ENCODE results near the gene ATP1A1.

The ATP1A1 gene

DNA sequence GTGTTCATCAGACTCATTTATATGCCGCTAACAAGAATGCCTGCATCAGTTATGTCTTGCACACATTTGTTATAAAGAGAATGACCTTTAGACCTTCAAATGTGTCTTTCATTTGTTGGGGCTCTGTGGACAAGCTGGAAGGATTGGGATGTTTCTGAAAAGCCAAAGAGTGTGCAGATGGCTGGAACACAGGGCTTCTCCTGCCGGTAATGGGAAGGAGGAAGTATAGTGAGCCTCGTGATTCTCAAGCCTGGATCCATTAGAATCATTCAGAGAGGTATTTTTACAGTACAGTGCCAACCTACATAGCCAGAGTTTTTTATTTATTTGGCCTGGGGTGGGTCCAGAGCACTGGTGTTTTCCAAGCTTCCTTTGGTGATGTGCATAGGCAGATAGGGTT lies 40.6 kb upstream of the ATP1A1 start:
- Histone ChIP-seq H3K27me3 (replicated peaks; ENCODE audit: control insufficient read depth, insufficient read depth, low read length) (no peaks in the 10 kb centered on the region), H3K4me3 (ENCODE audit: low read length) (no peak overlapping the region), H3K9me3 (ENCODE audit: control insufficient read depth, low read length) (no peaks in the 10 kb centered on the region), H3K4me1 (ENCODE audit: control insufficient read depth, insufficient read depth, low read length) (peaks cover 12% of the 10 kb centered on the region), H3K36me3 (ENCODE audit: control insufficient read depth, insufficient read depth, low read length, severe bottlenecking) (no peaks in the 10 kb centered on the region), H3K9ac (ENCODE audit: low read length) (no peak overlapping the region)
- no peak for DNase-seq (ENCODE audit: low read depth)

DNA sequence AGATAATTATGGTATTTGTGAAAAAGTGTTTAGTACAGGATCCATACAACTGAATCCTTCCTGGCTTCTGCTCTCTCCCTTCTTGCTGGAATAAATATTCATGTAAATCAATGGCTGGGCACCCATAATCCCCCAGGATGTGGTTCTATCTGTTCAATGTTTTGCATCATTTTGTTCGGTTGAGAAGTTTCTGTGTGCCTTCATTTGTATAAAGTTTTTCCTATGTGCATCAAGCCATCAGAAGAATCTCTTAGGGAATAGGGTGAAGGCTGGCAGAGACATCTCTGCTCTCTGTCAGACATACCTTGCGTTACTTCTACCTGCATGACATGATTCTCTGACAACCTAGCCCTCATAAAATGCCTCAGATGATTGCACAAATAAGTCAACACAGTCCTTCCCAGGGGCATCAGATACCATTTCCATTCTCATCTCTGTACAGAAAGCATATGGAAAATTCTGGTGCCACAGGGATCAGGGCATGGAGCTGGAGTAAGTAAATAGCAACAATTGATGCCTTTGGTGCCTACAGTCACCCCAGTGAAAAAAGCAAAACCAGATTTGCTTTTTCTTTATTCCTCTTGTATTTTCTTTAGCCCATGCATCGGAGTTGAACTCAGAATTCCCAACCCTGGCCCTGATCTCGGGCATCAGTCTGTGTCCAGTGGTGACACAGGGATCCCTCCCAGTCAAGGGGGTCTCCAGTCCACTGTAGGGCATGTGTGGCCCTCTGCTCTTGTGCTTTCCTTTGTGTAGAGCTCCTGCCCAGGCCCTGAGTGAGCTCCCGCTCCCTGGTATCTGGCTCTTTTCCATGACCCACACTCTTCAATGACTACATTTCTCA lies 39.7 kb upstream of the ATP1A1 start:
- Histone ChIP-seq H3K36me3 (ENCODE audit: control insufficient read depth, insufficient read depth, low read length, severe bottlenecking) (no peaks in the 10 kb centered on the region), H3K9ac (ENCODE audit: low read length) (no peak overlapping the region), H3K27me3 (replicated peaks; ENCODE audit: control insufficient read depth, insufficient read depth, low read length) (no peaks in the 10 kb centered on the region), H3K4me3 (ENCODE audit: low read length) (no peak overlapping the region), H3K9me3 (ENCODE audit: control insufficient read depth, low read length) (no peaks in the 10 kb centered on the region), H3K4me1 (ENCODE audit: control insufficient read depth, insufficient read depth, low read length) (peaks cover 12% of the 10 kb centered on the region)
- no peak for DNase-seq (ENCODE audit: low read depth)

DNA sequence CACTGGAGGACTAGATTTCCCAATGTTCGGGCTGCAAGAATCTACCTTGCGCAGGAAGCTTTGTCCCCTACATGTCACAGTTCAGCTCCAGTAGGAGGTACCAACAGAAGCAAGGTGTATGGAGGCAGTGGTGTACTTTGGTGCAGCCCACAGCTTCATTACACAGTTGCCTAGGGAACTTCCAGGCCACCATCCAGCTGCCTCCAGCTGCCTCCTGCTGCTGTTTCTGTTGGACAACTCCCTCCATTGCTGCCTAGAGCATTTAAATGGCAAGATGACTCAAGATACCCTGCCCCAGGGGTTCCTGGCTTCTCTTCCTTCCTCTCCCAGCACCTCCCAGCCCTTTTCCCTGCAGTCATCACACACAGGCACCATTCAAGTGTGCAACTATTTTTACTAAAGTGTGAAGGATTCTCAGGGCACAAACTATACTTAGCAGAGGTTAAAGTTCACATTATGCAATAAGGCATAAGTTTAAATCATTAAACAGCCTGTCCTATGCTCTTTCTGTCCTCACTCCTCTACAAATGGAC lies 39.0 kb upstream of the ATP1A1 start:
- peaks cover 12% of the 10 kb centered on the region for H3K4me1 ChIP-seq (ENCODE audit: control insufficient read depth, insufficient read depth, low read length)
- DNase-seq (ENCODE audit: low read depth) = peak; percentile 33
- no peaks in the 10 kb centered on the region for H3K36me3 ChIP-seq (ENCODE audit: control insufficient read depth, insufficient read depth, low read length, severe bottlenecking)

DNA sequence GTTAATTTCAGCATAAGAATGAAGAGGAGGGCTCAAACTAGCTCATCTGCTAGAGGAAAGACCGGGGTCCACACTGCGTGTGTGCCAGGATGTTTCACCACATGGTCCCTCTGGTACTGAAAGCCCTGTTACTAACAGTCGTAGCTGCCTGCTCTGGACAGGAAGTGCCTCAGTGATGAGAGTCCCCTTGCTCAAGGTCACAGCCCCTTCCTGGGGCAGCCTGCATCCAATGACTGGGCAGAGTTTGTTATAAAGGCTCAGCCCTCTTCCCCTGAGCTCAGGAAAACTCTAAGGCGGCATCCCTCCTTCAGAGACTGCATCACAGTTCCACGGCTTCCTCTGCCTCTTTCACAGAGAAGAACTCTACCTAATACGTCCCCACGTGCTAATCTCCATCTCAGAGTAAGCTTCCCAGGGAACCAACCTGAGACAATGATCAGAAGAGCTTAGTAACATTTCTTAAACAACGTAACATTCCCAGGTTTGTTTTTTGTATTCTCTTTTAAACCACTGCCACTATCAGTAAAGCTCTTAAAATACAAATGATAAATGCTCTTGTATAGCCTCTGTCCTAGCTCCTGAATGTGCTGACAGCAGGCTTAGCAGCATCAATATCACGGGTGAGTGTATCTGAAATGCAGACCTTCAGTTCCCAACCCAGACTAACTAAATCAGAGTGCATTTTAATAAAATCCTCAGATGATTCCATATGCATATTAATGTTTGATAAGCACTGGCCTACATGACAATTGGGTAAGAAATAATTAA lies 38.0 kb upstream of the ATP1A1 start:
- no peak overlapping the region for H3K9ac ChIP-seq (ENCODE audit: low read length)
- H3K36me3 ChIP-seq (ENCODE audit: control insufficient read depth, insufficient read depth, low read length, severe bottlenecking) = no peaks in the 10 kb centered on the region
- H3K27me3 ChIP-seq (replicated peaks; ENCODE audit: control insufficient read depth, insufficient read depth, low read length) = no peaks in the 10 kb centered on the region
- no peaks in the 10 kb centered on the region for H3K9me3 ChIP-seq (ENCODE audit: control insufficient read depth, low read length)
- no peak overlapping the region for H3K4me3 ChIP-seq (ENCODE audit: low read length)
- DNase-seq (ENCODE audit: low read depth) = no peak
- H3K4me1 ChIP-seq (ENCODE audit: control insufficient read depth, insufficient read depth, low read length) = peaks cover 9% of the 10 kb centered on the region

More for the DNA sequence above, 39.0 kb upstream of the ATP1A1 start:
- H3K9me3 ChIP-seq (ENCODE audit: control insufficient read depth, low read length) = no peaks in the 10 kb centered on the region
- no peak overlapping the region for H3K4me3 ChIP-seq (ENCODE audit: low read length)
- H3K9ac ChIP-seq (ENCODE audit: low read length) = no peak overlapping the region
- no peaks in the 10 kb centered on the region for H3K27me3 ChIP-seq (replicated peaks; ENCODE audit: control insufficient read depth, insufficient read depth, low read length)

DNA sequence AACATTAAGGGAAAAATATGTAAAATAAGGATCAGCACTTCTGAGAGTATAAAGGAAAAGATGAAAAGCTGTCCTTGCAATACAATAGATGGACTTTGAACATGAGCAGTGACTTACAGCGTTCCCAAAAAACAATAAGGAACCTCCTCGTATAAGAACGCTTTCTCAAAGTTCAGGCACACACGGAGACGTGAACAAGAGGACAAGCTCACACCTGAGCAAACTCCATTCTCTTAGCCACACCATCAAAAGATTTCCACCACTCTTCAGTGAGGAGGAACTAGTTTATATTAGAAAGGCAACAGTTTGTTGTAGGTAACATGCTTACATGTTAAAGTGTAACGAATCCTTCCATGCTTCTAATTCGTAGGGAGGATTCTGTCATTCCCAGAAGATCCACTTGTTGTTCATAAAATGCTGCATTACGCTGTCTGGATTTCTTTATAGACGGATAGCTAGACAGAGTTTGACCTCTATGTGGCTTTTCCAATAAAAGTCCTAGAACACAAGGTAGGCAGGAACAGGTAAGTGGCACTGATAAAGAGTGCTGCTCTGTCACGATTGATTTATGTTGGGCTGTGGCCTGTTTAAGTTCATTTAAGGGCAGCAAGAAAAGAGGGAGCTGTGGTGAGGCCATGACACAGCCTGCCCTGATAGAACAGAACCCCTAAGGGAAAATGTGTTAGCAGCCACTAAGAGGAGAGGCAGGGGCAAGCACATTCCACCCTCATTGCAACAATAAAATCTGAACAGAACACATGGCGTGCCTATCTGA lies 37.0 kb upstream of the ATP1A1 start:
- no peaks in the 10 kb centered on the region for H3K9me3 ChIP-seq (ENCODE audit: control insufficient read depth, low read length)
- no peaks in the 10 kb centered on the region for H3K36me3 ChIP-seq (ENCODE audit: control insufficient read depth, insufficient read depth, low read length, severe bottlenecking)
- H3K4me1 ChIP-seq (ENCODE audit: control insufficient read depth, insufficient read depth, low read length) = peaks cover 9% of the 10 kb centered on the region
- H3K9ac ChIP-seq (ENCODE audit: low read length) = no peak overlapping the region
- no peaks in the 10 kb centered on the region for H3K27me3 ChIP-seq (replicated peaks; ENCODE audit: control insufficient read depth, insufficient read depth, low read length)
- DNase-seq (ENCODE audit: low read depth) = no peak
- no peak overlapping the region for H3K4me3 ChIP-seq (ENCODE audit: low read length)

DNA sequence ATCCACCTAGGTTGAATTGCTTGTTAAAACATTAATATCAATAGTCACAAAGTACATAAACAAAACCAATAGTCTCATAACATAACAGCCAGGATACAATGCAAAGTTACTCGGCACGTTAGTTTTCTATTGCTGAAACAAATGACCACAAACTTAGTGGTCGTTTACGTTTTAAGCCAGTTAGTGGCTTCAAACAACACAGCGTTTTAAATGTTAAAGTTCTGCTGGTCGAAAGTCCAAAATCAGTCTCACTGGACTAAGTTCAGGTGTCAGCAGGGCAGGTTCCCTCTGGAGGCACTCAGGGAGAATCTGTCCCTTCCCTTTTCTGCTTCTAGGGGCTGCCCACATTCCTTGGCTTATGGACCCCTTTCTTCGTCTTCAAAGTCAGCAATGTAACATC lies 35.6 kb upstream of the ATP1A1 start:
- H3K9ac ChIP-seq (ENCODE audit: low read length) = no peak overlapping the region
- H3K27me3 ChIP-seq (replicated peaks; ENCODE audit: control insufficient read depth, insufficient read depth, low read length) = no peaks in the 10 kb centered on the region
- no peaks in the 10 kb centered on the region for H3K9me3 ChIP-seq (ENCODE audit: control insufficient read depth, low read length)
- no peaks in the 10 kb centered on the region for H3K36me3 ChIP-seq (ENCODE audit: control insufficient read depth, insufficient read depth, low read length, severe bottlenecking)
- DNase-seq (ENCODE audit: low read depth) = no peak
- H3K4me1 ChIP-seq (ENCODE audit: control insufficient read depth, insufficient read depth, low read length) = peaks cover 9% of the 10 kb centered on the region
- no peak overlapping the region for H3K4me3 ChIP-seq (ENCODE audit: low read length)

DNA sequence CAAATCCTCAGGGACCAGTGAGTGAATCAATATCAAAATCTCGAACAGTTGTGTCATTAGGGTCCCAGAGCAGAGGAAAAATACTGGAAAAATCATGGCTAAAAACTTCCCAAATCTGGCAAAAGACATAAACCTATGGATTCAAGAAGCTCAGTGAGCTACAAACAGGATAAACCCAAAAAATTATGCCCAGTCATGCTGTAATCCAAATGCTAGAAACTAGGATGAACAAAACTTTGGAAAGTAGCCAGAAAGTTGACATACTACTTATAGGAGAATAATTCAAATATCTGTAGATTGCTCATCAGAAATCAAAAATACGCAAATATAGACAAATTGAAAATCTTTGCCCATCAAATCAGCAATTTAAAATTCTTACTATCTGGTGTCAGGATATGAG lies 34.6 kb upstream of the ATP1A1 start:
- Histone ChIP-seq H3K9ac (ENCODE audit: low read length) (no peak overlapping the region), H3K9me3 (ENCODE audit: control insufficient read depth, low read length) (no peaks in the 10 kb centered on the region), H3K4me3 (ENCODE audit: low read length) (no peak overlapping the region), H3K27me3 (replicated peaks; ENCODE audit: control insufficient read depth, insufficient read depth, low read length) (no peaks in the 10 kb centered on the region), H3K36me3 (ENCODE audit: control insufficient read depth, insufficient read depth, low read length, severe bottlenecking) (no peaks in the 10 kb centered on the region), H3K4me1 (ENCODE audit: control insufficient read depth, insufficient read depth, low read length) (peaks cover 9% of the 10 kb centered on the region)
- DNase-seq (ENCODE audit: low read depth) = no peak

DNA sequence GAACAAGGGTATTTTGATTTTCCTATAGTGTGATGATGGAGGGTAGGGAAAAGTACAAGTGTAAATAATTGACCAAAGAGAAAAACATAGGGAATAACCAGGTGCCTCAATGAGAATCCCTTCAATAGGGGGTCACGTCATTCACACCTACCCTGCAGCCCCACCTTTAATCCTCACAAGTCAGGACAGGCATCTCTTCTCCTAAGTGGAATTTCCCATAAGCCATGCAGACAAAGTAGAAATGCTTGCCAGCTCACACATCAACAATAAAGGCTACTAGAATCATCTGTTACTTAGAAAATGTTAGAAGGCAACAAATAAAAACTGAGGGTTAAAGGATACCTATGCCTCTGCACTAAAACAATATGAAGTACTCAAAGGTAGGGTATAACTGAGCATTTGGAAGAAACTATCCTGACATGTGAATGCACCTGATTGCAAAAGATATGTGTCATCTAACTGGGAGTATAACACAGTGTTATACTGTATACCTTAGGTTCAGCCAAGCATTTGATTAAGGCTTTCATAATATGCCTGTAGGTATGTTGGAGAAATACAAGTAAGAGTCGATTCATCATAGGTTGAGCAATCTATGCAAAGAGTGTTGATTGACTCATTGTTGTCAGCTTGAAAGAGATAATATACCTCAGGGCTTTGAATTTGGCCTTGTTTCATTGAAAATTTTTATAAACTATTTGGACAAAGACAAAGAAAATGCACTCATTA lies 32.4 kb upstream of the ATP1A1 start:
- H3K4me1 ChIP-seq (ENCODE audit: control insufficient read depth, insufficient read depth, low read length) = no peaks in the 10 kb centered on the region
- H3K9ac ChIP-seq (ENCODE audit: low read length) = no peak overlapping the region
- no peaks in the 10 kb centered on the region for H3K9me3 ChIP-seq (ENCODE audit: control insufficient read depth, low read length)
- DNase-seq (ENCODE audit: low read depth) = no peak
- H3K36me3 ChIP-seq (ENCODE audit: control insufficient read depth, insufficient read depth, low read length, severe bottlenecking) = no peaks in the 10 kb centered on the region
- no peak overlapping the region for H3K4me3 ChIP-seq (ENCODE audit: low read length)
- no peaks in the 10 kb centered on the region for H3K27me3 ChIP-seq (replicated peaks; ENCODE audit: control insufficient read depth, insufficient read depth, low read length)

DNA sequence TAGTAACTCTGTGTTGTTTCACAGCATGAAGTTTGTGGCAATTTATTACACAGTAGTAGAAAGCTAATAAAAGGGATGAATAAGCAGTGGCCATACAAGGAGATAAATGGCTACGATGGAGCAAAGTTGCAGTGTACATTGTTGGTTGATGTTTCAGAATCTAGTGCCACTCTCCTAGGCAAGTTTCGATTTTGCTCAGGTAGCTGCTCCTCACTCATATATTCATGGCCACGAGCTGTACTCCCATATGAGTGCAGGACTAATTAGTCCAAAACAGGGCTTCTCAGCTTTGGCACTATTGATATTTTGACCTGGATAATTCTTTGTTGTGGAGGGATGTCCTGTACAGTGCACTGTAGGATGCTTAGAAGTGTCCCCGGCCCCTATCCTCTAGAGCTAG lies 30.0 kb upstream of the ATP1A1 start:
- Histone ChIP-seq H3K36me3 (ENCODE audit: control insufficient read depth, insufficient read depth, low read length, severe bottlenecking) (no peaks in the 10 kb centered on the region), H3K9me3 (ENCODE audit: control insufficient read depth, low read length) (no peaks in the 10 kb centered on the region), H3K27me3 (replicated peaks; ENCODE audit: control insufficient read depth, insufficient read depth, low read length) (no peaks in the 10 kb centered on the region), H3K9ac (ENCODE audit: low read length) (no peak overlapping the region), H3K4me1 (ENCODE audit: control insufficient read depth, insufficient read depth, low read length) (no peaks in the 10 kb centered on the region), H3K4me3 (ENCODE audit: low read length) (no peak overlapping the region)
- DNase-seq (ENCODE audit: low read depth) = no peak

DNA sequence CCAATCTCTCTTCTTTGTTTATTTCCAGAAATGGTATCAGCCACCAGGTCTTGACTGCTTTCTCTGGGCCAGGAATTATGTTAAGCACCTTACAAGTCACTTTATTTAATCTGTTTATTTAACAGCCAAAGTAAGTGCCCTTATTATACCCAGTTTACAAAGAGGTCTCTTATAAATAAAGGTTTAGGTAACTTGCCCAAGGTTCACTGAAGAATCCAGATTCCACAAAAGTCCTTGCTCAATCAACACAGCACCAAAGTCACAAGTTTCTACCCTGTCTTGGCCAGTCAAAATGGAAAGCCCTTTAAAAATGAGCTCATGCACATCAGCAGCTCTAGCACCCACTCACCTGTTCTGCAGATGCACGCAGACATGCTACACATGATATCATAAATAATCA lies 28.0 kb upstream of the ATP1A1 start:
- Histone ChIP-seq H3K9ac (ENCODE audit: low read length) (no peak overlapping the region), H3K36me3 (ENCODE audit: control insufficient read depth, insufficient read depth, low read length, severe bottlenecking) (no peaks in the 10 kb centered on the region), H3K27me3 (replicated peaks; ENCODE audit: control insufficient read depth, insufficient read depth, low read length) (no peaks in the 10 kb centered on the region), H3K4me1 (ENCODE audit: control insufficient read depth, insufficient read depth, low read length) (no peaks in the 10 kb centered on the region), H3K9me3 (ENCODE audit: control insufficient read depth, low read length) (no peaks in the 10 kb centered on the region), H3K4me3 (ENCODE audit: low read length) (no peak overlapping the region)
- DNase-seq (ENCODE audit: low read depth) = no peak

Measured in adipocyte (in vitro differentiated cells).